Fibroblast of pulmonary artery (primary cell): ENCODE results near the gene VAMP2.
A peak's percentile ranks its signal among the peaks of the same experiment; 100 is the strongest.

ENCODE experiments used
- DNase-seq: peaks from one replicate; pipeline ENCODE4 v3.0.0-alpha.2; 2010; ENCODE audit warnings: low read depth
- H3K4me3 ChIP-seq: replicated peaks from 2 replicates; pipeline ENCODE4 v1.5.1; 2011; ENCODE audit warnings: low read depth, mild to moderate bottlenecking, control low read depth, low read length, moderate library complexity
- CTCF ChIP-seq: IDR thresholded peaks from 2 replicates; pipeline ENCODE4 v1.5.1; 2011; ENCODE audit warnings: mild to moderate bottlenecking, control low read depth, low read length, inconsistent platforms; ENCODE audit errors: missing control alignments

The VAMP2 gene

GRCh38 chr17:8153525-8153956 is 9.2 kb downstream of the VAMP2 start:
- peak; percentile 98 for DNase-seq
- peak overlapping the region; percentile 57 for H3K4me3 ChIP-seq

GRCh38 chr17:8153031-8153451 is 9.7 kb downstream of the VAMP2 start:
- TF ChIP-seq CTCF, result no peak
- no peak for DNase-seq
- H3K4me3 ChIP-seq, result peak overlapping the region; percentile 85

More at GRCh38 chr17:8153525-8153956, 9.2 kb downstream of the VAMP2 start:
- TF ChIP-seq CTCF, result no peak

- no peak for TF ChIP-seq CTCF
- H3K4me3 ChIP-seq, result peak within 1 kb of the TSS; percentile 85
- DNase-seq, result peak; percentile 98
These were observed 10.5 kb downstream of the VAMP2 start, which contains the start of gene PER1 for GRCh38 chr17:8152112-8152775. PER1 (minus strand) TSS chr17:8152404; CDS start chr17:8150706, 1,698 bp downstream.

- DNase-seq, result peak; percentile 73
- TF ChIP-seq CTCF, result no peak
- H3K4me3 ChIP-seq, result peak overlapping the region; percentile 85
These were observed 11.1 kb downstream of the VAMP2 start for GRCh38 chr17:8151641-8152111.

- TF ChIP-seq CTCF, result no peak
- DNase-seq, result peak; percentile 96
- peak overlapping the region; percentile 85 for H3K4me3 ChIP-seq
These were observed 11.6 kb downstream of the VAMP2 start for GRCh38 chr17:8151120-8151640.

- no peak for TF ChIP-seq CTCF
- peak overlapping the region; percentile 85 for H3K4me3 ChIP-seq
- no peak for DNase-seq
These were observed 12.3 kb downstream of the VAMP2 start for GRCh38 chr17:8150194-8151119.
